Transverse colon (tissue), 4 donors: ENCODE data around the gene CASP9.

Experiments used
- EP300 ChIP-seq: sonication (generic); formaldehyde crosslinking; IDR thresholded peaks from one replicate; pipeline ENCODE4 v1.6.1; 2017; ENCODE audit warnings: antibody characterized with exemption, low read depth
- POLR2A ChIP-seq: fragments of 450-650 bp; IDR thresholded peaks from one replicate; pipeline ENCODE4 v1.6.1; 2016; ENCODE audit warnings: antibody characterized with exemption, mild to moderate bottlenecking, moderate library complexity
- POLR2AphosphoS5 ChIP-seq, 3 donors: sonication (generic); formaldehyde crosslinking; IDR thresholded peaks; one replicate each; pipeline ENCODE4 v1.6.1; 2016; ENCODE audit warnings: antibody characterized with exemption in 3 of 3
- TF ChIP-seq, protein P1 (sequence below), 5 experiments: fragments of 200-600 bp in 3 of 5; fragments of 450-650 bp in 2 of 5; sonication (generic) in 3 of 5; IDR thresholded peaks; 1 replicate in 2 of 5; 2 replicates in 3 of 5; pipeline ENCODE4 v1.5.1; 2016 to 2017; ENCODE audit warnings: antibody characterized with exemption in 5 of 5, inconsistent platforms in 3 of 5, mild to moderate bottlenecking in 2 of 5, moderate library complexity in 1 of 5

DNA sequence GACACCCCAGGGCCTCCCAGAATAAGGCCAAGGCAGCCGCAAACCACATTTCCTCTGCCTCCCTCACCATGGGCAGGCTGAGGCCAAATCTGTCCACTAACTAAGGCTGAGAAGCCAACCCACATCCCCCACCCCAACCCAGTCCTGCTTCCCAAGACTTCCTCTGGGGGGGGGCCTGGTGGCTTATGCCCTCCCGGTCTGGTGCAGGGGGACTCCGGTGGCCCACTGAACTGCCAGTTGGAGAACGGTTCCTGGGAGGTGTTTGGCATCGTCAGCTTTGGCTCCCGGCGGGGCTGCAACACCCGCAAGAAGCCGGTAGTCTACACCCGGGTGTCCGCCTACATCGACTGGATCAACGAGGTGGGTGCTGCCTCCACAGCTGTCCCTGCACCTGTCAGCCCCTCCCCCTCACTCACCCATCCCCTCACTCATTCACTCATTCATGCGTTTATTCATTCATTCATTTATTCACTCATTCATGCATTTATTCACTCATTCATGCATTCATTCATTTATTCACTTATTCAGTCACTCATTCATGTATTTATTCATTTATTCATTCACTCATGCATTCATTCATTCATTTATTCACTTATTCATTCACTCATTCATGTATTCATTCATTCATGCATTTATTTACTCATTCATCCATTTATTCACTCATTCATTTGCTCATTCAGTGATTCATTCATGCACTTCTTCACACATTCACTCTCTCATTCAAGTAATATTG, 78.5 kb downstream of the CASP9 start:
- TF ChIP-seq, protein P1, sequence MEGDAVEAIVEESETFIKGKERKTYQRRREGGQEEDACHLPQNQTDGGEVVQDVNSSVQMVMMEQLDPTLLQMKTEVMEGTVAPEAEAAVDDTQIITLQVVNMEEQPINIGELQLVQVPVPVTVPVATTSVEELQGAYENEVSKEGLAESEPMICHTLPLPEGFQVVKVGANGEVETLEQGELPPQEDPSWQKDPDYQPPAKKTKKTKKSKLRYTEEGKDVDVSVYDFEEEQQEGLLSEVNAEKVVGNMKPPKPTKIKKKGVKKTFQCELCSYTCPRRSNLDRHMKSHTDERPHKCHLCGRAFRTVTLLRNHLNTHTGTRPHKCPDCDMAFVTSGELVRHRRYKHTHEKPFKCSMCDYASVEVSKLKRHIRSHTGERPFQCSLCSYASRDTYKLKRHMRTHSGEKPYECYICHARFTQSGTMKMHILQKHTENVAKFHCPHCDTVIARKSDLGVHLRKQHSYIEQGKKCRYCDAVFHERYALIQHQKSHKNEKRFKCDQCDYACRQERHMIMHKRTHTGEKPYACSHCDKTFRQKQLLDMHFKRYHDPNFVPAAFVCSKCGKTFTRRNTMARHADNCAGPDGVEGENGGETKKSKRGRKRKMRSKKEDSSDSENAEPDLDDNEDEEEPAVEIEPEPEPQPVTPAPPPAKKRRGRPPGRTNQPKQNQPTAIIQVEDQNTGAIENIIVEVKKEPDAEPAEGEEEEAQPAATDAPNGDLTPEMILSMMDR (IDR thresholded peaks at IDR 0.05), result no peak
- TF ChIP-seq POLR2A (no peak), EP300 (no peak), POLR2AphosphoS5 (IDR thresholded peaks at IDR 0.05) (no peak)
